ENCODE data around the gene TMEM91.
"Not testable (repeated sequence)": the region's sequence is repeated elsewhere in the genome, so short reads cannot be mapped to it uniquely, and the experiment has no call there.

Gene TMEM91

DNA sequence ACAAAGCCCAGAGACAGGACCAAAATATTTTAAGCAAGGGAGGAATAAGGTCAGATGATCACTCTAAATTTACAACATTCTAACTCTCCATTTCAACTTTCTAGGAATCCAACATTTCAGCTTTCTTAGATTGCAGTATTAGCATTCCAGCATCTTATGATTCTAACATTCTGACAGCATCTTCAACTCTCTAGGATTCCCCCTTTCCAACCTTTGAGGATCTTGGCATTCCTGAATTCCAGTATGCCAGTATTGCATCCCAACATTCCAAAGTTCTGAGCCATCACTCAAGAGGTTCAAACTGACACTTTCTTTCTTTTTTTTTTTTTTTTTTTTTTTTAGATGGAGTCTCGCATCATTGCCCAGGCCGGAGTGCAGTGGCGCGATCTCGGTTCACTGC lies 36.4 kb upstream of the TMEM91 start:
- H3K27me3 ChIP-seq (ENCODE audit: control insufficient read depth, insufficient read depth, low read length) = no peaks in the 10 kb centered on the region
- H3K9ac ChIP-seq (ENCODE audit: low read length) = no peak overlapping the region
- H3K9me3 ChIP-seq (ENCODE audit: control insufficient read depth, low read length) = no peaks in the 10 kb centered on the region
- H3K4me1 ChIP-seq (ENCODE audit: control insufficient read depth, insufficient read depth, low read length) = peaks cover 4% of the 10 kb centered on the region
- H3K36me3 ChIP-seq (ENCODE audit: control insufficient read depth, insufficient read depth, low read length) = no peaks in the 10 kb centered on the region
- no peak overlapping the region for H3K4me3 ChIP-seq (ENCODE audit: low read length)

DNA sequence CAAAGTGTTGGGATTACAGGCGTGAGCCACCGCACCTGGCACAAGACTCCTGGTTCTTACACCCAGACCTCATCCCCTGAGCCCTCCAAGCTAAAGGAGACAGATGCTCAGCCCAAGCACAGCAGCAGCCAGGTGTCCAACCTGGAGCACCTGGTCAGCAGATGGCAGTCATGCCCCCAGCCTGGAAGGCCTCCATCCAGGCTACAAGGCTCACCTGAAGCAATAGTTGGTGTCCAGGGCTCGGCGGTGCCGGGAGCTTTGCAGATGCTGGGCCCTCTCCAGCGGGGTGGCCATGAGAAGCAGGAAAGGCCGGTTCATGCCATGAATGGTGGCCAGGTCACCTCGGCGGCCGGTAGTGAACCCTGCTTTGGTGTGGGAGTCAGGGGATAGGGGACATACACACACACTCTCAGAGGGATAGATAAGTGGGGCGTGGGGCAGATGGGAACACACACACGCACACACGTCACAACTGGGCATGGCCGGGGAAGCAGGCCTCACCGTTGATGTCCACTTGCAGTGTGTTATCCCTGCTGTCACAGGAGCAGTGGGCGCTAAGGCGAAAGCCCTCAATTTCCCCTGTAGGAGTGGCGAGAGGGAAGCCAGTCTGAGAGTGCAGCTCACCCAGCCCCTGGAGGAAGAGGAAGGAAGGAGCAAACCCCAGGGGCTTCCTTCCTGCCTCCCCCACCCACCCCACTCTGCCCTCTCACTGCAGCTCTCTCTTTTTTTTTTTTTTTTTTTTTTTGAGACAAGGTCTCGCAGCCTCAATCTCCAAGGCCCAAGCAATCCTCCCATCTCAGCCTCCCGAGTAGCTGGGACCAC lies 34.5 kb upstream of the TMEM91 start:
- peaks cover 4% of the 10 kb centered on the region for H3K4me1 ChIP-seq (ENCODE audit: control insufficient read depth, insufficient read depth, low read length)
- H3K4me3 ChIP-seq (ENCODE audit: low read length) = no peak overlapping the region
- no peaks in the 10 kb centered on the region for H3K9me3 ChIP-seq (ENCODE audit: control insufficient read depth, low read length)
- H3K9ac ChIP-seq (ENCODE audit: low read length) = no peak overlapping the region
- no peaks in the 10 kb centered on the region for H3K27me3 ChIP-seq (ENCODE audit: control insufficient read depth, insufficient read depth, low read length)
- no peaks in the 10 kb centered on the region for H3K36me3 ChIP-seq (ENCODE audit: control insufficient read depth, insufficient read depth, low read length)

DNA sequence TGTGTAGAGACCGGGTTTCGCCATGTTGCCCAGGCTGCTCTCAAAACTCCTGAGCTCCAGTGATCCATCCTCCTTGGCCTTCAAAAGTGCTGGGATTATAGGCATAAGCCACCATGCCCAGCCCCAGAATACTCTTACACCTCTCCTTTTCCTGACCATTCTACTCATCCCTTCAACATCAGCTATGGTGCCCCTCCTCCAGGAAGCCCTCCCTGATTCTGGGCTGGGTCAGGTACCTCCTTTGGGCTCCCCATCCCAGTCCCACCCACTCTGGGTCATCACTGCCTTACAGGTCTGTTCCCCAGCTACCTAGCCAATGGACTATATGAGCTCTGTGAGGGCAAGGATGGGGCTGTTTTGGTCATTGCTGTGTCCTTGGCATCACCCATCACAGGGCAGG lies 32.2 kb upstream of the TMEM91 start:
- Histone ChIP-seq H3K9ac (ENCODE audit: low read length) (no peak overlapping the region), H3K36me3 (ENCODE audit: control insufficient read depth, insufficient read depth, low read length) (no peaks in the 10 kb centered on the region), H3K27me3 (ENCODE audit: control insufficient read depth, insufficient read depth, low read length) (peaks cover 4% of the 10 kb centered on the region), H3K4me1 (ENCODE audit: control insufficient read depth, insufficient read depth, low read length) (peaks cover 4% of the 10 kb centered on the region), H3K4me3 (ENCODE audit: low read length) (no peak overlapping the region), H3K9me3 (ENCODE audit: control insufficient read depth, low read length) (no peaks in the 10 kb centered on the region)

DNA sequence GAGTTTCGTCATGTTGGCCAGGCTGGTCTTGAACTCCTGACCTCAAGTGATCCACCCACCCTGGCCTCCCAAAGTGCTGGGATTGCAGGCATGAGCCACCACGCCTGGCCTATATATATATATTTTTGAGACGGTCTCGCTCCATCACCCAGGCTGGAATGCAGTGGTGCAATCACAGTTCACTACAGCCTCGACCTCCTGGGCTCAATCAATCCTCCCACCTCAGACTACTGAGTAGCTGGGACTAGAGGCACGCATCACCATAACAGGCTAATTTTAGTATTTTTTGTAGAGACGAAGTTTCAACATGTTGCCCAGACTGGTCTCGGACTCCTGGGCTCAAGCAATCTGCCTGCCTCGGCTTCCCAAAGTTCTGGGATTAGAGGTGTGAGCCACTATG lies 29.4 kb upstream of the TMEM91 start:
- not testable (repeated sequence) for H3K36me3 ChIP-seq (ENCODE audit: control insufficient read depth, insufficient read depth, low read length); H3K9me3 ChIP-seq (ENCODE audit: control insufficient read depth, low read length); H3K9ac ChIP-seq (ENCODE audit: low read length); H3K4me3 ChIP-seq (ENCODE audit: low read length)
- Histone ChIP-seq H3K4me1 (ENCODE audit: control insufficient read depth, insufficient read depth, low read length) (peaks cover 16% of the 10 kb centered on the region), H3K27me3 (ENCODE audit: control insufficient read depth, insufficient read depth, low read length) (peaks cover 22% of the 10 kb centered on the region)

DNA sequence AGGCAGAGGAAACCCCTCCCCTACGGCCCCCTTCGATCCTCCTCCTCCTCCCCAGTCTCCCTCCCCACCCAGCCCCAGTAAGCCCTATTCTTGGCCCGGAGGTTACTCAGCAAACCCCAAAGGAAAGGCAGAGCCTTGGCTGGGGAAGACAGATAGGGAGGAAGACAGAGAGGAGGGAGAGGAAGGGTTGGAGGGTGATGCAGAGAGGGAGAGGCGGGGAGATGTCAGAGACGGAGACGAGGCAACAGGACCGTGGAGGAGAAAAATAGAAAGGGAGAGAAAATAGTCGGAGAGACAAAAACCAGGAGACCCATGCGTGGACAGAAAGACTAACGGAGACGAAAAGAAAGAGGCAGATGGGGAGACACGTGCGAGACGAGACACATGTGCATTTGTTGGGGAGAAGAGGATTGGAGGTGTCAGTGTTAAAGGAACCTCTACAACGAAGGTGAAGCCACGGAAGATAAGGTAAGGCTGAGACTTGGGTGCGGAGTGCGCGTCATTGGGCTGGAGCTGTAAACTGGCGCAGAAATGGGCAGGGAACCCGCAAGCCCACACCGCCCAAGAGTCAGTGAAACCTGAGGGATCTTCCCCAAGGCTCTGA lies 25.5 kb upstream of the TMEM91 start:
- no peaks in the 10 kb centered on the region for H3K36me3 ChIP-seq (ENCODE audit: control insufficient read depth, insufficient read depth, low read length)
- peak overlapping the region; percentile 28 for H3K4me3 ChIP-seq (ENCODE audit: low read length)
- peaks cover 49% of the 10 kb centered on the region for H3K27me3 ChIP-seq (ENCODE audit: control insufficient read depth, insufficient read depth, low read length)
- H3K4me1 ChIP-seq (ENCODE audit: control insufficient read depth, insufficient read depth, low read length) = peaks cover 29% of the 10 kb centered on the region
- no peaks in the 10 kb centered on the region for H3K9me3 ChIP-seq (ENCODE audit: control insufficient read depth, low read length)
- peak overlapping the region; percentile 53 for H3K9ac ChIP-seq (ENCODE audit: low read length)

DNA sequence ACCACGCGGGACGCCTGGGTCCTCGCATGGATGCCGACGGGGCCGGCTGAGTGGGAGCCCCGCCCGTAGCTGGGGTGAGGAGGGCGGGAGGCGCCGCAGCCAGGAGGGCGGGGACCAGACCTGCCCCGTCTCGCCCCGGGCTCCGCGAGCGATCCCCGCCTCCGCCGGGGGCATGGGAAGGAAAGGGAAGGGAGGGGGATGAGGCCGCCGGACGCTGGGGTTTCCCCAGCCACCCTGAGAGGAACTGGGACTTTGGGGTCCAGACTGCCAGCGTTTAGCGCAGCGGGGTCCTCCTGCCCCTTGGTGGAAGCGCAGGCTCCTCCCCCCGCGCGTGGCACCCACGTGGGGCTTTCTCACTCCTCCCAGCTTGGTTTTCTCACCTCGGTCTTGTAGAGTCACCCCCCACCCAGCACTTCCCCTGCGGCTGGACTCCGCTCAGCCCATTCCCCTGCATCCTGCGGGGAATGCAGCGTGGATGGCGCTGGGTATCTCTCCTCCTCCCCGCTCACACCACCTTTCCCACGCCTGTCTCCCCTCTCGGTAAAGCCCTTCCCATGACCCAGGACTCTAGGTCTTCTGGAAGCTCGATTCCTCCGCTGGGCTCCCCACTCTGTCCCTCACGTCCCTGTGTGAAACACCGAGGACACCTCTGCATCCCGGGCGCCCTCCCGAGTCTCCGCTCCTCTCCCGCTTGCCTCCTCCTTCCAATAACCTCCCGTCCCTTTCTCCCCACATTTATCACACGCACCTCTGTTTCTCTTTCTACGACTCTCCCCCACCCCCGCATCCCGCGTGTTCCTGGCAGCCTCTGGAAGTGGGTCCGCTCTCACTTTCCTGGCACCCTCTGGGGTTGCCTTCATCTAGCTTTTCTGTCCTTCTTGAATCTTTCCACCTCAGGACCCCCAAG lies 24.7 kb upstream of the TMEM91 start:
- no peaks in the 10 kb centered on the region for H3K9me3 ChIP-seq (ENCODE audit: control insufficient read depth, low read length)
- H3K4me1 ChIP-seq (ENCODE audit: control insufficient read depth, insufficient read depth, low read length) = peaks cover 29% of the 10 kb centered on the region
- H3K27me3 ChIP-seq (ENCODE audit: control insufficient read depth, insufficient read depth, low read length) = peaks cover 49% of the 10 kb centered on the region
- peak overlapping the region; percentile 28 for H3K4me3 ChIP-seq (ENCODE audit: low read length)
- peak overlapping the region; percentile 55 for H3K9ac ChIP-seq (ENCODE audit: low read length)
- no peaks in the 10 kb centered on the region for H3K36me3 ChIP-seq (ENCODE audit: control insufficient read depth, insufficient read depth, low read length)

DNA sequence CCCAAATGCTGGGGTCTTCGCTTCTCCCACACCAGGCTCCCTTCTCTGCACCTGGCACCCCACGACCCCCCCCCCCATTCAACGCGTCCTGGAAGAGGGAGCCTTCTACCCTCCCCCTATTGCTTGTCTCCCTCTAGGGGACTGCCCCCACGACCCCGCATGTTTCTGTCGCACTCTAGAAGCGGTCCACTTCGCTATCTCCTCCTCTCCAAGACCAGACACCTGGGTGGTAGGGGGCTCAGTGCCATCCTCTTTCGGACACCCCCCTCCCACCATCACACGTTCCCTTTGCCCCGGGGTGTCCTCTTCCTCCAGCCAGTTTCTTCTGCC lies 24.1 kb upstream of the TMEM91 start:
- H3K4me1 ChIP-seq (ENCODE audit: control insufficient read depth, insufficient read depth, low read length) = peaks cover 29% of the 10 kb centered on the region
- H3K9me3 ChIP-seq (ENCODE audit: control insufficient read depth, low read length) = no peaks in the 10 kb centered on the region
- H3K27me3 ChIP-seq (ENCODE audit: control insufficient read depth, insufficient read depth, low read length) = peaks cover 49% of the 10 kb centered on the region
- H3K9ac ChIP-seq (ENCODE audit: low read length) = peak overlapping the region; percentile 55
- H3K36me3 ChIP-seq (ENCODE audit: control insufficient read depth, insufficient read depth, low read length) = no peaks in the 10 kb centered on the region
- no peak overlapping the region for H3K4me3 ChIP-seq (ENCODE audit: low read length)

DNA sequence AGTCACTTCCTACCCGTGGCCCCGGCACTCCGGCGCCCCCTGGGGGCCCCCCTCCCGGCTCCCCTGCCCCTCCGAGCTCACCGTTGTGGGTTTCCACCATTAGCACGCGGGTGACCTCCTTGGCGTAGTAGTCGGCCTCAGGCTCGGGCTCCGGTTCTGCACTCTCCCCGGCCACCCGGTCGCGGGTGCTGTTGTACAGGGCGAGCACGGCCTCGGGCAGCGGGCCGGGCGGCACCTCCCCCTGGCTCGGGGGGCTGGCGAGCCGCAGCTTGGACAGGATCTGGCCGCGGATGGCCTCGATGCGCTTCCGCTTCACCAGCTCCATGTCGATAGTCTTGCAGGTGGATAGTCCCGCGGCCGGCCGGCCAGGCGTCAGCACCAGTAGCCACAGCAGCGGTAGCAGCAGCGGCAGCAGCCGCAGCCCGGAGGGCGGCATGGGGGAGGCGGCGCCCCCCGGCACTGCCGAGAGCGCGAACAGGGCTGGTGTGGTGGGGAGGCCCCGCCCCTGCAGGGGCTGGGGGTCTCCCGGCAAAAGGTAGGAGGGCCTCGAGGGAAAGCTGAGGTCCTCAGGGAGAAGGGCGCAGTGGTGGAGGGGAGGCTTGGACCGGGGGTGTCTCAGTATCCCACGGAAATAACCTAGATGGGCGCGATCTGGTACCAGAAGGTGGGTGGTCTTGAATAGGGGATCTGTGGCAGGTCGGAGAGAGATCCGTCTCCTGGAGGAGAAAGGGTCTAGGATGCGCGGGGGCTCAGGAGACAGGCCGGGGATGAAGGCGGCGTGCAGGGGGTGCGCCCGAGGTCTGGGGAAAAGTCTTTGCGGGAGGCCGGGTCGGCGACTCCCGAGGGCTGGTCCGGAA lies 23.5 kb upstream of the TMEM91 start:
- Histone ChIP-seq H3K9ac (ENCODE audit: low read length) (peak overlapping the region; percentile 55), H3K9me3 (ENCODE audit: control insufficient read depth, low read length) (no peaks in the 10 kb centered on the region), H3K36me3 (ENCODE audit: control insufficient read depth, insufficient read depth, low read length) (no peaks in the 10 kb centered on the region), H3K27me3 (ENCODE audit: control insufficient read depth, insufficient read depth, low read length) (peaks cover 49% of the 10 kb centered on the region), H3K4me3 (ENCODE audit: low read length) (peak overlapping the region; percentile 46), H3K4me1 (ENCODE audit: control insufficient read depth, insufficient read depth, low read length) (peaks cover 29% of the 10 kb centered on the region)

DNA sequence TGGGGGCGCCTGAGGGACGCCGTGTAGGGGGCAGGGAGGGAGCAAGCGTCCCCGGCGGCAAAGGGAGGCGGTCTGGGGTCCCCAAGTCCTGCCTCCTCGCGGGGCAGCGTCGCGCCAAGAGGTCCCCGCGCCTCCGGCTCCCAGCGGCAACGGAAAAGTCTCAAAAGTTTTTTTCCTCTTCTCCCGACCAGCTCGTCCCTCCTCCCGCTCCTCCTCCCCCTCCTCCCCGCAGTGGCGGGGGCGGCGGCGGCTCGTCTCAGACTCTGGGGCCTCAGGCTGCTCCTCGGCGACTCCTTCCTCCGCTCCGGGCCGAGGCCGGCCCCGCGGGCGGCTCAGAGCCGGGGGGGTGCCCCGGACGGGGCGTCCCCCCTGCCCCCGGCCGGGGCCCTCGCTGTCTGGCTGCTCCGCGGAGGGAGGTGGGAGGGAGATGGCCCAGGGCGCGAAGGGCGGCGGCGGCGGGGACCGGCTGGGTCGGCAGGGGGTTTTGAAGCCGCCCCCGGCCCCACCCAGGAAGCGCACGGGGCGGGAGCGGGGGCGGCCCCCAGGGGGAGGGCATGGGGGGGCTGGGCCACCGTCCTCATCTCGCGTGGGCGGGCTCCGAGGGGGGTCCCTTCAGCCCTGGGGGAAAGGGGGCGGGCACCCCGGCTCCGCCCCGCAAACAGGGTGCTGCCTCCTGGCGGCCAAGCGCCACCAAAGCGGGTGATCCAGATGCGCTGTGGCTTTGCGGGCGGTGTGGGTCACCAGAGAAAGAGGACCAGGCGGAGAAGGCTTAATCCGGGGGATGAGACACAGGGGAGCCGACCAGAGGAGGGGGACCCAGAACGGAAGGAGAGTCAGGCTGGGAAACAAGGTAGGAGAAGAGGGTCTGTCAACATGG lies 22.6 kb upstream of the TMEM91 start, which contains the start of gene TGFB1:
Gene TGFB1, minus strand, starts transcription at position 457 of the 877 bp plus-strand sequence. CDS start 878 bp downstream, outside the sequence.
- peaks cover 29% of the 10 kb centered on the region for H3K4me1 ChIP-seq (ENCODE audit: control insufficient read depth, insufficient read depth, low read length)
- H3K9ac ChIP-seq (ENCODE audit: low read length) = peak within 1 kb of the TSS; percentile 55
- H3K4me3 ChIP-seq (ENCODE audit: low read length) = peak within 1 kb of the TSS; percentile 46
- no peaks in the 10 kb centered on the region for H3K36me3 ChIP-seq (ENCODE audit: control insufficient read depth, insufficient read depth, low read length)
- H3K27me3 ChIP-seq (ENCODE audit: control insufficient read depth, insufficient read depth, low read length) = peaks cover 49% of the 10 kb centered on the region
- no peaks in the 10 kb centered on the region for H3K9me3 ChIP-seq (ENCODE audit: control insufficient read depth, low read length)

DNA sequence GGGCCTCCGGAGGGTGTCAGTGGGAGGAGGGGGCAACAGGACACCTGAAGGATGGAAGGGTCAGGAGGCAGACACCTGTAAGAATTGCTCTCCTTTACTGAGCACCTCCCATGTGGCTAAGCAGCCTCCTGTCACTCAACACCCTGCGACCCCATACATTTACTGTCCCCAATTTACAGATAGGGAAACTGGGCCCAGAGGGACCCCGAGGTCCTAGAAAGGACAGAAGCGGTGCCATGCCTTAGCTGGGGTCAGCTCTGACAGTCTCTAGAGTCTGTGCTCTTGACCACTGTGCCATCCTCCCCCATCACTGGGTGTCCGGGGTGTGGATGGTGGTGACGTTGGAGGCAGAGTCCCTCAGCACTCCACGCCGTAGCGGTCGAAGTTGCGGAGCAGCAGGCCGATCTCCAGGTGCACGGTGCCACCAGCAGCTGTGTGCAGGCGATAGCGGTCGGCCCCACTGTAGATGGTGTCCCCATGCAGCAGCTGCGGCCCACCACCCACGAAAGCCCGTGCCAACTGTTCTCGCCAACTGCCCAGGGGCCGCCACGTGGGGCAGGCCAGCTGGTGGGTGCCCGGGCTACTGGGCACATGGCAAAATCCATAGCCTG lies 21.9 kb upstream of the TMEM91 start:
- Histone ChIP-seq H3K36me3 (ENCODE audit: control insufficient read depth, insufficient read depth, low read length) (no peaks in the 10 kb centered on the region), H3K9me3 (ENCODE audit: control insufficient read depth, low read length) (no peaks in the 10 kb centered on the region), H3K4me3 (ENCODE audit: low read length) (no peak overlapping the region), H3K4me1 (ENCODE audit: control insufficient read depth, insufficient read depth, low read length) (peaks cover 29% of the 10 kb centered on the region), H3K9ac (ENCODE audit: low read length) (peak overlapping the region; percentile 43), H3K27me3 (ENCODE audit: control insufficient read depth, insufficient read depth, low read length) (peaks cover 44% of the 10 kb centered on the region)
